GM19099 (cell line): ENCODE results near the gene SFXN5.

Experiments
- POLR2A ChIP-seq: IDR thresholded peaks from 3 replicates; pipeline ENCODE4 v1.6.1; 2011; ENCODE audit warnings: low read depth; ENCODE audit not compliant: insufficient read length; ENCODE audit errors: extremely low read depth

Gene SFXN5

GRCh38 chr2:72990695-72991438 is 80.6 kb downstream of the SFXN5 start:
- no peak for TF ChIP-seq POLR2A

DNA sequence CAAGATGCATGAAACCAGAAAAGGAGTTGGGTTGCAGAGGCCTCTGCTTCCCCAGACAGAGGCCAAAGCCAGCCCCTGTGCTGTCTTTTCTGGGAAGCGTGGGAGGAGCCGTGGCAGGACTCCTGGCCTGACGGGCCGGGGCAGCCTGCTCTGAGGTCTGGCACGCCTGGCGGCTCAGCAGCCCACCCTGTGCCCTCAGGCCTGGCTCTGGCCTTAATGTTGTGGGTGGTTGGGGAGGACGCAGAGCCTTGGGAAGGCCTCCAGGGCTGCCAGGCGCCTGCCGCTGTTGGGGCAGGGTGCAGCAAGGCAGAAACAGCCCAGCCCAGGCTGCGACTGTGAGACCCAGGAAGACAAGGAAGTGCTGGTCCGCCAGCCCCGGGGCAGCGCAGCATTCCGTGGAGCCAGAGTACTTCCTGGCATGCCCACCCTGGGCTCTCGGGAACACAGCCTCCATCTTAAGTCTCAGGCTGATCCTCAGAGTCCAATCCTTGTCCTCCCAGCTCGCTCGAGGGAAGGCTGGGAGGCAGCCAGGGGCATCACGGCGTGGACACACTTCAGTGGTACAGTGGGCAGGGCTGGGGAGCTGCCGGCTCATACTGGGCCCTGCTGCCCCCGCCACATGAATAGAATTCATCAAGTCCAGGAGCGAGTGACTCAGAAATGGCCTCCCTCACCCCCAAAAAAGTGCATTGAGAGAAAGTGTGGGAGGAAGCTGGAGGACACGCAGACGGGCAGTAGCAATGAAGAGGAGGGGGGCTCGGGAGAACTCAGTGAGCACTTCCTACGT is 81.5 kb downstream of the SFXN5 start:
- no peak for TF ChIP-seq POLR2A

- no peak for TF ChIP-seq POLR2A
Measured at GRCh38 chr2:72988726-72989273, 82.7 kb downstream of the SFXN5 start.

DNA sequence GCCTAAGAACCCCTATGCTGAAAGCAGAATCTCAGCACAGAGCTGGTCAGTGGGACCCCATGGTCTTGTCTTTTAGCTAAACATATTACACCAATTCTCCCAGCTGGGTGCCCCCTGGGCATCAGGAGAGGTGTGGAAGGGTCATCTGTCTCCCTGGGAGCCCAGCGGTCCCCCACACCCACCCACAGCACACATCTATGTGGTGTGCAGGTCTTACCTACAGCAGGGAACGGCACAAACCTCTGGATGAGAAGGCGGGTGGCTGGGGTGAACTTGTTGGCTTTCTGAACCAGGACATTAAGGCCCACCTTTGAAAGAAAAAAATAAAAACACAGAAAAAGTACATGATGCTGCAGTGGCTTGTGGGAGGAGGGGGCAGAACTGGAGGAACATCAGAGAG is 83.5 kb downstream of the SFXN5 start:
- no peak for TF ChIP-seq POLR2A

GRCh38 chr2:72985891-72986683 is 85.4 kb downstream of the SFXN5 start:
- TF ChIP-seq POLR2A: no peak

GRCh38 chr2:72985136-72985535 is 86.4 kb downstream of the SFXN5 start:
- no peak for TF ChIP-seq POLR2A

- TF ChIP-seq POLR2A: no peak
Measured at GRCh38 chr2:72984172-72984671, 87.3 kb downstream of the SFXN5 start.

DNA sequence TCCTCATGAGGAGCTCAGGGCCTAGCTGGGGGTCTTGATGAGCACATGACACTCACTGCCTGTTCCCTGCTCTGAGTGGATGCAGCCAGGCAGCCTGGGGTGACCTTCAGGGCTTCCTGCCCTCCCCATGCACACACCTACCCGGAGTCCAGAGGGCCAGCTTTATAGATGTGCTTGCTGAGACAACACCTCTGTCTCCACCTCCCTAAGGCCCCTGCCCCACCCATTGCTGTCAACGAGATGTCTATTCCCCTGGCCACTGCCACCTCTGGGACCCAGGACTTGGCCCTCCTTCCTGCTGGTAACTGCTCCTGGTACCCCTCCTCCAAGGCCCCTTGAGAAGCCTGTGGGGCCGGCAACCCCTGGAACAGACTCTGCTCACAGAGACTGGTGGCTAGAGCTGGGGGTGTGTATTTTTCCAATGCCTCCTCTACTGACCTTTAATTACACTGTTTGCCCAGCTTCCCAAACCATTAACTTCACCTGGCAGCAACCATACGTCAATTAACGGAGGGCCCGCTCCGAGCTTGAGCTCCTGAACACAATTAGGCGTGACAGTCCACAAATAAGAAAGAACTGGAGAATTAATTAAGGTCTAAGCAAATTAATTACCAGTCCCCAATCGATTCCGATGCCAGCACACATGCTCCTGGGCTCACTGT is 87.9 kb downstream of the SFXN5 start:
- TF ChIP-seq POLR2A: no peak

- TF ChIP-seq POLR2A: no peak
Measured at GRCh38 chr2:72982781-72983499, 88.6 kb downstream of the SFXN5 start.

GRCh38 chr2:72982219-72982618 is 89.3 kb downstream of the SFXN5 start:
- TF ChIP-seq POLR2A: no peak

- no peak for TF ChIP-seq POLR2A
Measured at GRCh38 chr2:72981536-72981935, 90.0 kb downstream of the SFXN5 start.

GRCh38 chr2:72980535-72981217 is 90.8 kb downstream of the SFXN5 start:
- TF ChIP-seq POLR2A: no peak

DNA sequence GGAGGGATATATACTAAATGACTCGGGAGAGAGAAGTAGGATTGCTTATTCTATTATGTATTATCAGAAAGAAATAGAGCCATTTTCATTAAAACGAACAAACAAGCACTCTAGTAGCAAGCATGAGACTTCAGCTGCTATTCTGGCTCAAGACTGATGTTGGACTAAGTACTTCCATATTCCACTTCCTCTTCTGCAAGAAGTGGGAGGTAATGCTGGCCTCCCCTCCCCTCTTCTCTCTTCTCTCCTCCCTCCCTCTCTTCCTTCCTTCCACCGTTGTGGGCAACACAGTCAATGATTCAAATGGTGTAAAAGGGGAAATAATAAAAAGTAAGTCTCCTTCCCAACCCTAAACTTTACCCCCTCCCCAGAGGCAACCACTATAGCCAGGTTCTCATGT is 91.6 kb downstream of the SFXN5 start:
- no peak for TF ChIP-seq POLR2A

GRCh38 chr2:72975017-72975416 is 96.5 kb downstream of the SFXN5 start:
- TF ChIP-seq POLR2A: no peak

- no peak for TF ChIP-seq POLR2A
Measured at GRCh38 chr2:72974436-72974754, 97.1 kb downstream of the SFXN5 start.
